GM12873 (cell line): ENCODE results near the gene GGT6.

ENCODE experiments used
- CTCF ChIP-seq: IDR thresholded peaks from 2 replicates; pipeline ENCODE4 v1.5.1; 2012; ENCODE audit warnings: low read depth, mild to moderate bottlenecking, moderate library complexity, low read length, control low read depth; ENCODE audit not compliant: insufficient read depth; ENCODE audit errors: missing control alignments

GGT6 gene

GRCh38 chr17:4534515-4534914 lies 25.9 kb downstream of the GGT6 start:
- TF ChIP-seq CTCF = no peak

- TF ChIP-seq CTCF = no peak
Measured at GRCh38 chr17:4533523-4534504, 26.6 kb downstream of the GGT6 start.

GRCh38 chr17:4532860-4533522 lies 27.4 kb downstream of the GGT6 start:
- no peak for TF ChIP-seq CTCF

- no peak for TF ChIP-seq CTCF
Measured at GRCh38 chr17:4531988-4532736, 28.2 kb downstream of the GGT6 start.

GRCh38 chr17:4530799-4531730 lies 29.3 kb downstream of the GGT6 start:
- no peak for TF ChIP-seq CTCF

GRCh38 chr17:4529533-4530152 lies 30.7 kb downstream of the GGT6 start:
- no peak for TF ChIP-seq CTCF
